ENCODE results near the gene CHCT1. TPM values are rescaled to one million over a fixed set of nuclear protein-coding genes. Genes with fewer than 3 reads are reported as not detected.

CHCT1 gene
- total RNA-seq, 2 experiments from 2014 or later, result not detected

Other genes starting within 250 kb of the CHCT1 start
- gene USP32, start 30.4 kb upstream of the CHCT1 start, total RNA-seq, result 10 to 100 TPM; 26.6 to 27.0 TPM
- 10 to 100 TPM; 22.5 to 25.7 TPM for gene APPBP2, start 103.8 kb downstream of the CHCT1 start, total RNA-seq
- 10 to 100 TPM; 14.0 to 14.5 TPM for gene PPM1D, start 177.7 kb downstream of the CHCT1 start, total RNA-seq

All from activated CD8-positive, alpha-beta memory T cell treated with anti-CD3 and anti-CD28 coated beads for 36 hours (primary cell).